Activated CD4-positive, CD25-positive, alpha-beta regulatory T cell treated with anti-CD3 and anti-CD28 coated beads, Interleukin-2, amount 50 U/mL, for 24 hours (primary cell): Measurements from ENCODE around the gene INHBB.
"Not testable (repeated sequence)": the region's sequence is repeated elsewhere in the genome, so short reads cannot be mapped to it uniquely, and the experiment has no call there.

ENCODE experiments used
- ATAC-seq, 2 donors: fragments of 150-1000 bp; cut with Tn5 transposase; one replicate each; pipeline ENCODE4 v1.10.0; 2021; ENCODE audit warnings: mild to moderate bottlenecking in 1 of 2, moderate library complexity in 1 of 2

INHBB gene

DNA sequence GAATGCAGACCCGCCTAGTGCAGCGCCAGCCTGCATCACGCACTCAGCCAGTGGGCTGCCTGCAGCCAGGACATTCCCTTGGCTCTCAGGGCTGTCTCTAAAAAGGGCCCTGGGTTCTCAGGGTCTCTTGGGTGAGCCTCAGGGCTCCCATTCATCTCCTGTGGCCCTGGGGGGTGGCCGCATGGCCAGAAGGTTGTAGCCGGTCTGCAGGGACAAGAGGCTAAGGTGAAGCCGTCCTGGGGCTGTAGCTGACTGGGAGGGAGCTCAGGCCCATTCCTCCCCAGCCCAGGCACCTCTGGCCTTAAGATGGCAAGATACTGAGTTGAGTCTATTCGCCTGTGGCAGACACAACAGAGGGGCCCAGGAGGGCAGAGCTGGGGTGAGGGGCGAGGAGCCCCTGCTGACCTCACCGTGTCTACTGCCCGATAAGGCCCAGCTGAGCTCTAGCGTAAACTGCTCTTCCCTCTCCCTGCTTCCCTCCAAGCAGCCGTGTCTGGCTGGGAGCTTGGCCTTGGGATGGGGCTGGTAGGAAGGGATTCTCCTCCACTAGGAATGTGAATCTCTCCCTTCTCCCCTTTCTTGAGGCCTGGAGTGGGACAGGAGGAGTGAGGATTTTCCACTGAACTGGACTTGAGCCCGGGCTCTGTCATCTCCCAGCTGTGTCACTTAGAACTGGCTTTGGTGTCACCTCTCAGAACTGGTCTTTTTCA lies 37.9 kb downstream of the INHBB start:
- ATAC-seq: no peak

DNA sequence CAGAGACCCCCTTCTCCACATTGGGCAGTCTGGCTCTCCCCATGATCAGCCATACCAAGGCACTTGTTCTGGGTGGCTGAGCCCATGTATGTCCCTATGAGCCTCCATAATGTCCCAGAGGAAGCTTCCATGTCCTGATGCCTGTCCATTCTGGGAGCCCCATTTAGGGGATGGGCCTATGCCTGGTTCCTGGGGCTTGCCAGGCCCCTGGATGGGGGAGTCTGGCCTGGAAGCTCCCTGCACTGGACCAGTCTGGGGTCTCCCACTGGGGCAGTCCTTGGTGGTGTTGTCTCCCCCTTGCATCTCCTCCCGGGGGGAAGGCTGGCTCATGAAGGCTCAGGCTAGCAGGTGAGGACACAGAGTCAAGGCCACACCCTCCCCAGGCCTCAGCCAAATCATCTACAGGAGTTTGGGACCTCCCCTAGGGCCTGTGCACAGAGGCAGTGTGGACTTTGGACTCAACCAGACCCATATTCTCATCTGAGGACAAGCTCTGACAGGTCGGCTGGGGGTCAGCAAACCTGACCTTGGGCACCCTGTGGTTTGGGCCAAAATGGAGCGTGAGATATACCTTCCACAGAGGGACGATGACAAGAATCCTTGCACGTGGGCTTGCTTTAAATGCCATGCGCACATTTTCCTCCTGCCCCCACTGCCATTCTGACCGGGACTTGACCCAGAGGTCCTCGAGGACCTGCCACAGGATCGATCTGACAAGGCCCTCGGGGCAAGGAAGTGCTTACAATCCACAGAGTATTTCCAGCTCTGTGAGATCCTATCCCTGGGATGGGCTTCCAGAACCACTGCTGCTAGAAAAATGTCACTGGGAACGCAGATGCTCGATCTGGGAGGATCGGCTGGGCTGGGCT lies 38.8 kb downstream of the INHBB start:
- no peak for ATAC-seq

- no peak for ATAC-seq
These were observed 39.6 kb downstream of the INHBB start for GRCh38 chr2:120385355-120386127.

DNA sequence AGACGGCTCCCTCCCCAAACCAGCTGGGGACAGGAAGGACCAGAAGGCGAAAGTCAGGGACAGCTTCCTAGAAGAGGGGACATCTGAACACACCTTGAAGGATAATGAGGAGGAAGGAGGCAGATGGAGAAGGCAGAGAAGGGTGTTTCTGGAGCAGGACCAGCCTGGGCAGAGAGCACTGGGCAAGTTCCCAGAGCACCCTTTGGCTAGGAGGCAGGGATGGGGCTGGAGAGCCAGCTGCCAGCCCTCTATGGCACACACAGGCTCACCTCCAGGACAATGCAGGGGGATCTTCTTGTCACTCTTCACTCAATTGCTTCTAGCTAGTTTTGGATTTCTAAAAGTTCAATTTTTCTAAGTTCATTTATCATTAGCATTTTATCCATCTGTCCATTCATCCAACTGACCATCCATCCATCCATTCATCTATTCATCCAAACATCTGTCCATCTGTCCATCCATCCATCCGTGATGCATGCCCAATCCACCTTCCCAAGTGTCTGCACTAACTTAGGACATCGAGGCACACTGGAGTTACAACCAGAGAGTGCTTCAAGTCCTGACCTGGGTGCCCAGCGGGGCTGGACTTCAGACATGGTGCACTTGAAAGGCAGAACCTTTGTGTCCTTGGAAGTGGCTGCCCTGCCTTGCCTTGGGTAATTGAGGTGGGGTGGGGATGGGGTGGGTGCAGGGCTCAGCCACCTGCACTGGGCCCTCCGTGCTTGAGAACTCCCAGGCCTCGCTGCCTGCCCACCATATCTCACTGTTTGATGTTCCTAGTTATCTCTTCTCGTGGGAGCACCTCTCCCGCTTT lies 42.5 kb downstream of the INHBB start:
- no peak for ATAC-seq

GRCh38 chr2:120389036-120389391 lies 43.1 kb downstream of the INHBB start:
- no peak for ATAC-seq

DNA sequence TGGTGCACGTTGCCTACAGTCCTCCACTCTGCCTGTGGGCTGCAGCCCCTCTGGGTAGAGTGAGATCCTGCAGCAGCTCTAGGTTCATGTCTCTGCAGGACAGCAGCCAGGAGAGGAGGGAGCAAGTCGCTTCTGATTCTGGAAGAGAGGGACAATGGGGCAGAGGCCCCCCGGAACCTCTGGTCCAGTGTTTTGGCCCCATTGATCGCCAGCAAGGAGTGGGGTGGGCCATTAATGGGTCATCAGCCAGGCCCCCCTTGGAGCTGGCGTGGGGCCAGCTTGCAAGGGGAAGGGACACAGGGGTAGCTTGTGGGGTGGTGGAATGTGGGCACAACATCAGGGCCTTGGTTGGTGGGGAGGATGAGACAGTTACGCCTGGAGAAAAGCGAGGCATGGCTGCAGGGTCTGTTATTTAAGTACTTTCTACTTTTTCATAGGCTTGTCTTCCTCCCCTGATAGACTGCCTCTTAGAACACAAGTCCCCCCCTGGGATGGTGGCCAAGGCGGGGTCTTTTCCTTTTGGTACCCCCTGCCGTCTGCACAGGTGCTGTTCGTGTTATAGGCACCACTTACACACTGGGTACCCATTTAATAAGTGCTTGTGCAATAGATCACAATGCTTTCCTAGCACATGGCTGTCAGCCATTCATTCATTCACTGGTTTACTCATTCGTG lies 44.6 kb downstream of the INHBB start:
- no peak for ATAC-seq

GRCh38 chr2:120391382-120391781 lies 45.4 kb downstream of the INHBB start:
- not testable (repeated sequence) for ATAC-seq

- no peak for ATAC-seq
These were observed 46.2 kb downstream of the INHBB start for GRCh38 chr2:120391911-120392665.

DNA sequence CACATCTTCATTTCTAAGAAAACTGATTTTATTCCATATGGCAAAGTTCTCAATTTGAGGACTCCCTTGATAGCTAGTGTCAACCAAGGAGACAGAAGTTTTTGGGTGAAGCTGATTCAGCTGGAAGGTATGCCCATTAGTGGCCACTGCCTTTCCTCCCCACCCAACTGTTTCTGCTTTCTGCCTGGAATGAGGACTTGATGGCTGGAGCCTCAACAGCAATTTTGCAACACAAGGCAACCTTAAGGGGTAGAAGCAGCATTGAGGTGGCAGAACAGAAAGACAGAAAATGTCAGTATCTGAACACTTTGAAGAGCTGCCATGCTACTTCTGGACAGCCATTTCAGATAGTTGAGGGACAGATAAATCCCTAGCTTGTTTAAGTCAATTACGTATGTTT lies 47.0 kb downstream of the INHBB start:
- no peak for ATAC-seq

DNA sequence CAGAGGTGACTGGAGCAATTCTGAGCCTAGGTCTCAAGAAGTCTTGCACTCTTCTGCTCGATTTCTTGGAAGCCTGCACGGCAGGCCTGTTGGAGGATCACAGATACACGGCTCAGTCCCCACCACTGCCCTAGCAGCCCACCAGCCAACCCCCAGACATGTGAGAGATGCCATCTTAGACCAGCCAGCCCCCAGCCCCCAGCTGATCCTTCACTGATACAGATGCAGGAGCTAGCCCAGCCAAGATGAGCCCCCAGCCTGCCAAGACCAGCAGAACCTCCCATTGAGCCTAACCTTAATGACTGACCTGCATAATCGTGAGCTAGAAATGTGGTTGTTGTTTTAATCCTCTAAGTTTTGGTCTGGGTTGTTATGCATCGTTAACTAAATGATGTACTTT lies 47.5 kb downstream of the INHBB start:
- no peak for ATAC-seq

GRCh38 chr2:120394764-120395163 lies 48.8 kb downstream of the INHBB start:
- no peak for ATAC-seq

DNA sequence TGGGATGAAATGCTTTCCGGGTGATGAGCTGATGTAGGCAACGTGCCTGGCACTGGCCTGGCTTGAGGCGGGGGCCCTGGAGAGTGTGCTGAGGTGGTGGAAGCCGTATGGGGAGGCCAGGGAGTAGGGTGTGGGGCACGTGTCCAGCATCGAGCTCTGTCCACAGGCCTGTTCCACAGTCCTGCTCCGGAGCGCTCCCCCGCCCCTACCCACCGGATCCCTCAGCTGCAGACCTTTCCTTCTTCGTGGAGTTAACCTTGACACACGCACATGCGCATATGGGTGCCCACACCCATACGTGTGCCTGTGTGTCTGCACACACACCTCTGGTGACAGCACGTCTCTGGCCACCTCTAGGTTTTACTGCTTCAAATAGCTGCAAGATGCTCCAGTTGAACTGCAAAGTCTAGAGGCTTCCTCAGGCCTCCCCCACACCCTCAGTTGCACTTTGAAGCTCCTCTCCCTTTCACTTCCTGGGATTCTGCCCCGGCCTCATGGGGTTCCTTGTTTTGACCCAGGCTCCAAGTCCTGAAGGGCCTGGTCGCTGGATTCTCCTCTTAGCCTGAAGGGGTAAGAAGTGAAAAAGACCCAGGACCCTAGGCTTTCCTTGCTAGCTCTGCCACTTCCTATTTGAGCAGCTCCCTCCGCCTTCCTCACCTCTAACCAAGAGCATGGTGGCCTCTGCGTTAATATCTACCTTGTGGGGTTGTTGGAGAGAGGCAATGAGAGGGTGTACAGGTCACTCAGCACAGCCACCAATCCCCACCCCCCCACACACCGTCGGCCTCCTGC lies 49.5 kb downstream of the INHBB start:
- ATAC-seq: peak in 1 of 2 donors; percentile 24

DNA sequence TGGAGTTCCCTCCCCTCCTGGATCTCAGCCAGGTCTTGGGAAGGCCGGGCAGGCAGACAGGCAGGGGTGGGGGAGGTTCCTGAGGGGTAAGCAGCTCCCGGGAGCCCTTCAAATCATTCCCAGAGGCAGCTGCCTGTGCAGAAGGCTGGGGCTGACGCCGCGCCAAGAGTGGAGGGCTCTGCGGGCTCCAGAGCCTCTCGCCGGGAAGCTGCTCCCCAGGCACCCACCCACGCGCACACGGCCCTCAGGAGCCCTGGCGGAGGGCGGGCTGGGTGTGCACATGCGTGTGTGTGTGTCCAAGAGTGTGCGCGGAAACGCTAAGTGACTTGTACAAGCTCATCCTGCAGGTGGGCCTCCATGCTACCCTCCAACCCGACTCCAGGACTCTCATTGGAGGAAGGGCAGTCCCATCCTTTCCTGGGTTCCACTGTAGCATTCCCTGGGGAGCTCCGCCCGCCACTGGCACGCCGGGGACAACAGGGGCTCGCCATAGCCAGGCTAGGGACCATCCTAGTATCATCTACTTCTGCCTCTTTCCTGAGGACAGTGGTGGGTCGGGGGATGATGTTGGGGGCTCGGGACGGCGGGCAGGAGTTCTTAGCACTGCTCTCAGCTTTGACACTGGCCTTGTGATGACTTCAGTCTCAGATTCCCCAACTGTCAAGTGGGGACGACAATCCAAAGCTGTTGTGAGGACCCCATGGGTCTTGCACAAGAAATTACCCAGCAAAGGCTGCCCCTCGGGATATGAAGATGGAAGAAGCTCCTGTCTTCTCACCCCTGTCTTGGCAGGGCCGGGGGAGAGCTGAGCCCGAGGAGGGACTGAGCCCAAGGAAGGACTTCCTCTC lies 50.3 kb downstream of the INHBB start:
- no peak for ATAC-seq

GRCh38 chr2:120396861-120397811 lies 51.2 kb downstream of the INHBB start:
- ATAC-seq: no peak

- no peak for ATAC-seq
These were observed 52.4 kb downstream of the INHBB start for GRCh38 chr2:120398051-120398995.

- ATAC-seq: no peak
These were observed 53.3 kb downstream of the INHBB start for GRCh38 chr2:120398996-120399888.
